ENCODE measurements around the gene CASK.

CASK gene

DNA sequence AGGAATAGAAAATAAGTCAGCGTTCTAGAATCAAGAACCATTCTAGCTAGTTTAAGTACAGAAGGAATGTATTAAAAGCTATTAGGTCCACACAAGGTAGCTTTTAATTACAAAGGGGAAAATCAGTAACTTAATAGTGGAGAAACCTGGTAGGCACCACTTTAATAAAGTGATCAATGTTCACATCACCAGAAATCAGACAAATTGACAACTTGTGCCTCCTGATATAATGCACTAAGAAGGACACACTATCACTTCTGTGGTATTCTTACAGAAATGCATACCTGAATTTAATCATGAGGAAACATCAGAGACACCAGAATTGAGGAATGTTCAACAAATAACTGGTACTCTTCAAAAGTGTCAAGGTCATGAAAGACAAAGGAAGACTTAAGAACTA lies 421.4 kb downstream of the CASK start:
- DNase-seq = no peak

- no peak for DNase-seq
Observed at GRCh38 chrX:41499984-41500383, 423.4 kb downstream of the CASK start.

DNA sequence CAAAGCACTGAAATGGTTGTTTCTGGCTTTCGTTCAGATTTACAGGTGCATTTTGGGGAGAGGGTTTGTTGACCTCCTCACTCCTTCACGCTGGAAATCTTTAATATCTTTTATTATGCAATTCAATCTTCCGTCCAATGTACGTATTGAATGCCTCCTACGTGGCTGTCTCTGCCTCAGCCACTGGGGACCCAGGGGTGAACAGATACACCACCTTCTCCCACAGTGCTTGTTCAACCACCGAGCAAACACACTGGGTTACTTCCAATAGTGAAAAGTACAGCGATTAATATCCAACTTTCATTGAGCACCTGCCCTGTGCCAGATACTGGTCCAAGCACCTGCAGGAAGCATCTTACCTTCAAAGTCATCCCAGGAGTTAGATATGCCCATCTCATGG lies 424.2 kb downstream of the CASK start:
- DNase-seq = no peak

DNA sequence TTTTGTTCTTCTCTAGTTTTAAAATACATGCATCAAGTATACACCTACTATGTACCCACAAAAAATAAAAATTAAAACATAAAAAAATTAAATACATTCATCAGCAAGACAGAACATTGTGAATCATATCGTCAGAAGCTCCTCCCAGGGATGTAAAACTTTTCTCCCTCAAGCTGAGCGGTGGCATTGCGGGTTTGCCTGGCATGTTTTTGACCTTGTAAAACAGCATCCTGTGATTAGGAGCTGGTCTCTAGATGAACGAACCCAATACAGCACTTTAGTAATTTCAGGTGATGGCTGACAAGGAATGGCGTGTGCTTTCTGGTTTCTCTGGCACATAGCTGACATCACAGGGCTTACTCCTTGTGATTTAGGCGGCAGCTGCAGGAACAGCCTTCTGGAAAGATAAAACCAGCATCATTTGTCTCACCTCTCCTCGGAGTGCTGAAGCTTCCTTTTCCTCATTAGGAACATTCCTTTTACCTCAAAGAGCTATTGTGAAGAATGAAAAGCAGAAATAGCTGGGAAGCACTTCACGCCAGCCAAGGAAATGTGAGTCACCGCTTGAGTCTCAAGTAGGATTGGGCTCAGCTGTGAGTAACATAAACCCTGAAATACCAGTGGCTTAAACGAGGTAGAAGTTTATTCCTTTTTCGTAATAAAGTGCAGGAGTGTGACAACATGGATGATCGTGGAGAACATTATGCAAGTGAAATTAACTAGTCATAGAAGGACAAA lies 431.9 kb downstream of the CASK start:
- no peak for DNase-seq

DNA sequence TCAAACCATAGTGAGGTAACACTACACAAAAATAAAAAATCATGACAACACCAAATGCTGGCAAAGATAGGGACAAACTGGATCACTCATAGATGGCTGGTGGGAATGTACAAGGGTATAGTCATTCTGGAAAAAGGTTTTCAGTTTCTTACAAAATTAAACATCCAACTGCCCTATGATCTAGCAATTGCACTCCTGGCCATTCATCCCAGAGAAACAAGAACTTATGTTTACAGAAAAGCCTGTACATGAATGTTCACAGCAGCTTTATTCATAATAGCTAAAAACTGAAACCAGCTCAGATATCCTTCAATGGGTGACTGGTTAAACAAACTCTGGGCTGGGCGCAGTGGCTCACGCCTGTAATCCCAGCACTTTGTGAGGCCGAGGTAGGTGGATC lies 432.9 kb downstream of the CASK start:
- no peak for DNase-seq

DNA sequence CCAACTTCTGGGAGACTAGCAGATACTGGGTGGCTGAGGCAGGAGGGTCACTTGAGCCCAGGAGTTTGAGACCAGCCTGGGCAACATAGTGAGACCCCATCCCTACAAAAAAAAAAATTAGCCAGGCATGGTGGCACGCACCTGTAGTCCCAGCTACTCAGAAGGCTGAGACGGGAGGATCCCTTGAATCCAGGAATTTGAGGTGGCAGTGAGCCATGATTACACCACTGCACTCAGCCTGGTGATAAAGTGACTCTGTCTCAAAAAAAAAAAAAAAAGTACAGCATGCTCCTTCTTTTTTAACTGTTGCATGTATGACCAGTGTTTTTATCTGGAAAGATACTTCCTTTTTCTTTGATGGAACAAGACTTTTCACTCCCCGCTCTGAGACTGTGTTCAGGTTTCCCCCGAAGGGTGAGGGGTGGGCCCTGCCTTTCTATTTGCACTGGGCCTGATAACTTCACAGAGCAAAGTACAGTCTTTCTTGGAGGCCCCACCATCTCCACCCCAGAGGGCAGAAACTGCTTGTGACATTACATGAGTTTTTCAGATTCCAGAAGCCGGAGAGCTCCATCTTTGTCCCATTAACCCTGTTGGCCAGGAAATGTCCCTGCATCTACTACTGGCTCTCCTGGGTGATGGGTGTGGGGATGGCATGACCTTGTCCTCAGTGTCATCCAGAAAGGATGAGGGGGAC lies 441.1 kb downstream of the CASK start:
- DNase-seq = no peak

- DNase-seq = no peak
Observed at GRCh38 chrX:41481264-41482109, 441.9 kb downstream of the CASK start.

DNA sequence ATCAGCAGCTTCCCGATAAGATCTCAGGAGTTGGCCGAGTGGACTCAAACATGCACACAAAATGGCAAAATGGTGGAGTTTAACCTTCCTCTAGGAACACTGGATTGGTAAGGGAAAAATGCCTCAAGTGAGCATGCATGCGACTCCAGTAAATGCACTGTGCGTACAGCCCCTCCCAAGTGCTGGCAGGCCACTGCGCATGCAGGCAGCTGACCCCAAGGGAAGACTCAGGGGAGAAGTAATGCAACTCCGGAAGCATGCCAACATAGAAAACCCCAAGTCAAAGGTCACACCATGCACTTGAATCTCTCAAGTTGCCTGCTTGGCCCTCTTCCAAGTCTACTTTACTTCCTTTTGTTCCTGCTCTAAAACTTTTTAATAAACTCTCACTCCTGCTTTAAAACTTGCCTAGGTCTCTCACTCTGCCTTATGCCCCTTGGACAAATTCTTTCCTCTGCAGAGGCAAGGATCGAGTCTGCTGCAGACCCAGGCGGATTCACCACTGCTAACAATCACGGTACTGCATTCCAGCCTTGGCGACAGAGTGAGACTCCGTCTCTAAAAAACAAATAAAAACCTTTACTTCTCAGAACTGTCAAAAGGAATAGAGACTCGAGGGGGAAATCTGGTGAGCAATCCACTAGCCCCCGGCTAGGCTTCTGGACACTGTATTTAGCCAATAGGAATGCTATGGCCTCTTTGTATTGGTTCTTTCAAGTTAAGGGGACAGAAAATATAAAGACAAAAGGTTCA lies 442.7 kb downstream of the CASK start:
- no peak for DNase-seq

DNA sequence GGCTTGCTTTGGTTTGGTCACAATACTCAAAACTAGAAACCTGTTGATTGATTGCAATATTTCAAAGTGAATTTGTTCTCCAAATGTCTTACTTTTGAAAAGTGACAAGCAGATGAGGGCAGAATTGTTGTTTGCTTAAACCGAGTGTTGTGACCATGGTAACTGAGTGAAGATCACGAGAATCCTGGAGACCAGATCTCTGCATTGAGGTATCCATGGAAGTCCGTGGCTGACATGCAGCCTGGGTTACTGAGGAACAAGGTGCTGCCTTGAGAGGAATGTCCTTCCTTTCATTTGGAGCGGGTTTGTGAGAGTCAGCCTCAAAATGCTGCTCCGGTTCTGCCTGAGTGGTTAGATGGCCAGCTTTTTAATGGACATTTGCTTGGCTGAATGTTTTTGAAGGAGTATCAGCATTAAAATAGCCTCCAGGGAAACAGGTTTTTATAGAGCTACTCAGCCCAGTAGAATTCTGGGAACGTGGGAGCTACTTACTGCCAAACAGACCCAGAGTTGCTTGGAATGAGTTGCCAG lies 444.9 kb downstream of the CASK start:
- DNase-seq = no peak

GRCh38 chrX:41475591-41476241 lies 447.6 kb downstream of the CASK start:
- no peak for DNase-seq

DNA sequence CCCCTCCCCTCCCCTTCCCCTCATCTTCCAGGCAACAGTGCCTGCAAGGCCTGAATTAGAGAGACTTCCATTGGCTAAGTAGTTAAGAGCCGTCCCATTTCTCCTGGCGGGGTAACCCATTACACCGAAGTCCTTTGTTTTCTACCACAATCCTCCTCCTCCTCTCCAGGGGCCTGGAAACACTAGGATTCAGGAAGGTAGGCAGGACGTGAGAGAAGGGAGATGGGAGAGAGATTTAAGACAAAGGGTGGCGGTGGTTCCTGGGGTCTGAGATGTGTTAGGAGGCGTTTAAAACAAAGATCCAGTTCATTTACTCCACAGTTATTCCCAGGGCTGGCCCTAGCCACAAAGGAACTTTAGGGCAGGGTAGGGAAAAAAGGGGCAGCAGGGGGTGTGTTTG lies 448.2 kb downstream of the CASK start:
- DNase-seq = no peak

DNA sequence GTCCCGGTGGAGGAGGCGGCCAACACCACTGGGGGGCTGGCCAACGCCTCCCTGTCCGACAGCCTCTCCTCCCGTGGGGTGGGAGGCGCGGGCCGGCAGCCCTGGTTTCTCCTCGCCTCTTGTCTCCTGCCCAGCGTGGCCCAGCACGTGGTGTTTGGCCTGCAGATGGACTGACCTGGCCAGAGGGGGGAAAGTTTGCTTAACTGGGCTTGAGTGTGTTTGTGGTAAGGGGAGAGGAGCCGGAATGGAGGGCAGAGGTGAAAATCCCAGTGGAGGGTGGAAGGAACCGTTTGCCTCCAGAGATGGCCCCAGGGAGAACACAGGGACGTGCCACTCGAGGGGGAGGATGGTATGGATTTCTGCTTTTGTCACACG lies 448.6 kb downstream of the CASK start:
- DNase-seq = no peak

DNA sequence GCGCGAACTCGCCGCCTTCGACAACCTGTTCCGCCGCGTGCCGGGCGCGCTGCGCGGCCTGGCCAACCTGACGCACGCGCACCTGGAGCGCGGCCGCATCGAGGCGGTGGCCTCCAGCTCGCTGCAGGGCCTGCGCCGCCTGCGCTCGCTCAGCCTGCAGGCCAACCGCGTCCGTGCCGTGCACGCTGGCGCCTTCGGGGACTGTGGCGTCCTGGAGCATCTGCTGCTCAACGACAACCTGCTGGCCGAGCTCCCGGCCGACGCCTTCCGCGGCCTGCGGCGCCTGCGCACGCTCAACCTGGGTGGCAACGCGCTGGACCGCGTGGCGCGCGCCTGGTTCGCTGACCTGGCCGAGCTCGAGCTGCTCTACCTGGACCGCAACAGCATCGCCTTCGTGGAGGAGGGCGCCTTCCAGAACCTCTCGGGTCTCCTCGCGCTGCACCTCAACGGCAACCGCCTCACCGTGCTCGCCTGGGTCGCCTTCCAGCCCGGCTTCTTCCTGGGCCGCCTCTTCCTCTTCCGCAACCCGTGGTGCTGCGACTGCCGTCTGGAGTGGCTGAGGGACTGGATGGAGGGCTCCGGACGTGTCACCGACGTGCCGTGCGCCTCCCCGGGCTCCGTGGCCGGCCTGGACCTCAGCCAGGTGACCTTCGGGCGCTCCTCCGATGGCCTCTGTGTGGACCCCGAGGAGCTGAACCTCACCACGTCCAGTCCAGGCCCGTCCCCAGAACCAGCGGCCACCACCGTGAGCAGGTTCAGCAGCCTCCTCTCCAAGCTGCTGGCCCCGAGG lies 449.2 kb downstream of the CASK start:
- DNase-seq = no peak

- no peak for DNase-seq
Observed at GRCh38 chrX:41472231-41472815, 451.0 kb downstream of the CASK start.

DNA sequence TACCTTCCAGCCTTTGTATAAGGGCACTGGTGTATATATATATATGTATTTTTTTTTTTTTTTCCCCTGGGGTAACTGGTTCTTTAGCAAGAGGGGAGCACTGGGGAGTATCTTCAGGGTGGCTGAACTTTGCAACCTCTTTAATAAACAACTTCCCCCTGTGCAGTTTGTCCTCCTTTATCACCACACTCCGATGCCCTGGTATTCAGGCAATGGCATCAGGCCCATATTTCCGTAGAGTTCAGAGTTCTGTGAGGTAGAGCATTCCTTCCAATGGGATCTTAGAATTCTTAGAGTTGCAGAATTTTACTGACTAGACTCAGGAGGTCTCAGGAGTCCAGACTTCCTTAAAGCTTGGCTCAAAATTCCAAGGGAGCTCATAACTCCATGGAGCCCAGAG lies 451.6 kb downstream of the CASK start:
- DNase-seq = no peak

GRCh38 chrX:41470706-41471105 lies 452.6 kb downstream of the CASK start:
- no peak for DNase-seq

DNA sequence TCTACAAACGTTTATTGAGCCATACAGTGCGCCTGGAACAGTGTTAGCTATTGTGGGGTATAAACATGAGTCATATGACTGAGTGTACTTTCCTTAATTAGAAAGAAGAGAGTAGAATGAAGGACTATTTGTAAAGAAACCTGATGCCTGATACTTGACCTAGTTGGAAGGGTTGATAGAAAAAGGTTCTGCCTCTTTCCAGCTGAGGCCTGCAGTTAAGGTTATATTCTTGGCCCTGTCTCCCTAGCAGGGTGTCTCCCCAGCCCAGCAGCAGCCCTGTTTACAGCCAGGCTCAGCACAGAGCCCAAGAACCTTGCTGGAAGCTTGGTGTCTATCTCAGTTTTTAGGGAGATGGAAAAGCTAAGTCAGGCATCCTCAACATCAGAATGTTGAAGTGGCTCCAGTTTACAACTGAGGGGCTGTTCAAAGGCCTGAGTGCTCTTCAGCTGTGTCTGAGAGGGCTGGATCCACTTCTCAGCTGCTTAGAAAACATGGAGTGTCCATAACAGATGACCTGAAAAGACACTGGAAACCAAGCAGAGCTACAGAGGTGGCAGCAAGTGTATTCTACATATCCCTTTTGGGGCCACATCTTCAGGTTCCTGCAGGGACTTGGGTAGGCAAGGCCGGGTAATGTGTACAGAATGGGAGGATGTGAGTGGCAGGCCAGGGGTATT lies 454.6 kb downstream of the CASK start:
- DNase-seq = no peak
